Ovary (tissue), 3 donors: ENCODE results near the gene GGA1.

ENCODE experiments used
- CTCF ChIP-seq, 3 donors: fragments of 450-650 bp in 2 of 3; fragments of 200-600 bp in 1 of 3; IDR thresholded peaks; one replicate each; pipeline versions ENCODE4 v1.5.1 to v1.8.0; 2016 to 2022; ENCODE audit warnings: antibody characterized with exemption in 3 of 3, mild to moderate bottlenecking in 1 of 3
- POLR2A ChIP-seq: fragments of 450-650 bp; IDR thresholded peaks from one replicate; pipeline ENCODE4 v1.6.1; 2017; ENCODE audit warnings: antibody characterized with exemption, mild to moderate bottlenecking, moderate library complexity
- donor health status: DM: no; HTN: no; CAD: no.

GRCh38 chr22:37604875-37605274 is 3.8 kb upstream of the GGA1 start:
- TF ChIP-seq CTCF (IDR thresholded peaks at IDR 0.05) (no peak), POLR2A (no peak)
